Stimulated activated CD8-positive, alpha-beta memory T cell treated with anti-CD3 and anti-CD28 coated beads, Interleukin-15, amount 100 ng/mL, for 24 hours (primary cell): ENCODE results near the gene TMEM178B.

Experiments used
- DNase-seq: peaks from one replicate; pipeline ENCODE4 v3.0.0-alpha.2; 2020; ENCODE audit warnings: low read depth

Gene TMEM178B

DNA sequence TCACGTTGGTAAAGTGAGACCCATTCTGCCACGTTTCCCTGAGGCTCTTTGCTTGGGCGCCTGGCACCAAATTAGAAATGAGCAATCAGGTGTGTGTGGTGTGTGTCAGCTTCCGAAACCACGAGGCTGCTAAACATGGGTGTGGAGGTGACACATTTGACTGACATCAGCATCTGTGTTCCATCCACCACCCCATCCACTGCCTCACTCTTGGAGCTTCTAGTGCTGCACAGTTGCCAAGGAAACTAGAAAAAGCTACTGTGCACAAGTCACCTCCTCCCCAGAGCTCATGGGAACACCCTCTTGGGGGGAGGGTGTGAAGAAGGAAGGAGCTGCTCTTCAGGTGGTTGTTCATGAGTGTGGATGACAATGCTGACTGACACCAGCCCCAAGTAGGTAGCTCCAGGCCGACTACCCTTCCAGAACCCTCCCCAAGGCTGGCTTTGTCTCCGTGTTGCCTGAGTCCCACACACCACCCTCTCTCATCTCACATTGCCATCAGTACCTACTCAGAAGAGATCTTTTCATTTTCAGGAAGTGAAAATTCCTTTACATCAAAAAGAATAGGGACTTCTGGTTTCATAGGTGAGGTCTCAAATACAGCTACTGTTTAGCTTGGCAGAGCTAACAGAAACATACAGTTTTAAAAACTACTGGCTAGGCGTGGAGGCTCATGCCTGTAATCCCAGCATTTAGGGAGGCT lies 152.2 kb downstream of the TMEM178B start:
- DNase-seq, result no peak

- no peak for DNase-seq
These were observed 153.6 kb downstream of the TMEM178B start for GRCh38 chr7:141227454-141227853.

- no peak for DNase-seq
These were observed 154.6 kb downstream of the TMEM178B start for GRCh38 chr7:141228482-141228881.

DNA sequence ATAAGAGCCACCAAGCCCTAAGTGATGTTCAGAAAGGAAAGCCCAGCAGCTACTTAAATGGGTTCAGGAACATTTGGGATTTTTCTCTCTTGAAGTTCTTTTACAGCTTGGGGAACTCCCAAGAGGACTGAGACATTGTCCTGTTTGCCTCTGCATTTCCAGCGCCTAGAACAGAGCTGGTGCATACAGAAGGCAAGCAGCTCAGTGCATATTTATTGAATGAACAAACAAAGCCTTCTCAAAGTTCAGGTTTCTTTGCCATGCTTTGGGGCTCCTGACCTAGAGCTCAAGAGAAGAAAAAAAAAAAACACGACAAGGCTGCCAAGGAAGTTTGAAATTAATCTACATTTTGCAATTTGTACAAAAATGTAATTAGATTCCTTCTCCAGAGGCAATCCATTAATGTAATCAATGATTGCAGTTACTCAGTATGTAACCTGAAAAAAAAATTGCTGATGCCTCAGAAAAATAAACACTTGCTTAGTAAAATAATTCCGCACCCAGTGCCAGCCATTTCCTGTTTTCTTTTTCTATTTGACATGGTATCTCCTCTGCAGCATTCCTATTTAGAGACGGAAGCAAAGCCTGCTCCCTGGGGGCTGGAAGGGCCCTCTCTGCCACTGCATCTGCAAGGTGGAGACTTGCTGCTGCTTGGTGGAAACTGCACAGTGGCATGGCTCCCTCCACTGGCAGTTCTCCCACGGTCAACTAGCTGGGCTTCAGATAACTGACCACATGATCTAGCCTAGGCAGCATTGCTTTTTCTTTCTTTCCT lies 157.3 kb downstream of the TMEM178B start:
- DNase-seq, result no peak

DNA sequence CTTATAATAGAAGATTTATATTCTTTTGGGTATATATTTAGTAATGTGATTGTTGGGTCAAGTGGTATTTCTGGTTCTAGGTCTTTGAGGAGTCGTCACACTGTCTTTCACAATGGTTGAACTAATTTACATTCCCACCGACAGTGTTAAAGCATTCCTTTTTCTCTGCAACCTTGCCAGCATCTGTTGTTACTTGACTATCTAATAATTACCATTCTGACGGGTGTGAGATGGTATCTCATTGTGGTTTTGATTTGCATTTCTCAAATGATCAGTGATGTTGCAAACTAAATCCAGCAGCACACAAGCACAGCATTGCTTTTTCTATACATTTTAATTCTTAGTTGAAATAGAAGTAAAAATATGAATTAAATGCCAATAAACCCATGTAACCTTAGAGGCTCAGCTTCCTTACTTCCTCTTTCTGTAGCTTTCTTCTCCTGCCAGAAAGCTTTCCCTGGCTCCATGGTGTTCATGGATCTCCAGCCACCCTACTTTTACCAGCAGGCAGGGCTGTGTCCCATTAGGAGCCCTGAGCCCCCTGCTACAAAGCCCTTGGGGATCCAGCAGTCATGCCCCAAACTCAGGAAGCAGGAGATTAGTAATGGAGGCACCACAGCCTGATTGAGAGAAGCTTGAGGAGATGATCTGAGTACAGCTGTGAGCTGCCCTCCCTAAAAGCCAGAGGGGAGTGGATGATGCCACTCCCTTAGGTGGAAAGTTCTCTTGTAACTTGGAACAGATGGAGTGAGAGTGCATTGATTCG lies 158.6 kb downstream of the TMEM178B start:
- no peak for DNase-seq

- DNase-seq, result no peak
These were observed 160.7 kb downstream of the TMEM178B start for GRCh38 chr7:141234335-141235105.

- no peak for DNase-seq
These were observed 161.8 kb downstream of the TMEM178B start for GRCh38 chr7:141235656-141236055.

- no peak for DNase-seq
These were observed 164.9 kb downstream of the TMEM178B start for GRCh38 chr7:141238596-141239243.

DNA sequence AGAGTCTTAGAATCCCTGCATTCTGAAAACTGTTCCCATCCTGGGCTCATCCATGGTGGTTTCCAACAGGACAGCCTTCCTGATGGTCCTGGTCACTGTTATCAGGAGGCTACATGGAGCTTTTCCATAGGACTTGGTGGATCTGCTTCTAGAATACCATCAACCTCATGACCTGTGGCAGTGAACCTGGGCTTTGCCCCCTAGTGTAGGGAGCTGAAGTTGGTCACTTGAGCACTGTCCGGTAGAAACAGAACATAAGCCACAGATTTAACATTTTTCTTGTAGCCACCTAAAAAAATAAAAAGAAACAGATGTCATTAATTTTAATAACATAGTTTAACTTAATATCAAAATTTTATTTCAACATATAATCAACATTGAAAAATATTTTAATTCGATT lies 165.8 kb downstream of the TMEM178B start:
- DNase-seq, result no peak

- no peak for DNase-seq
These were observed 168.7 kb downstream of the TMEM178B start for GRCh38 chr7:141242568-141242967.

DNA sequence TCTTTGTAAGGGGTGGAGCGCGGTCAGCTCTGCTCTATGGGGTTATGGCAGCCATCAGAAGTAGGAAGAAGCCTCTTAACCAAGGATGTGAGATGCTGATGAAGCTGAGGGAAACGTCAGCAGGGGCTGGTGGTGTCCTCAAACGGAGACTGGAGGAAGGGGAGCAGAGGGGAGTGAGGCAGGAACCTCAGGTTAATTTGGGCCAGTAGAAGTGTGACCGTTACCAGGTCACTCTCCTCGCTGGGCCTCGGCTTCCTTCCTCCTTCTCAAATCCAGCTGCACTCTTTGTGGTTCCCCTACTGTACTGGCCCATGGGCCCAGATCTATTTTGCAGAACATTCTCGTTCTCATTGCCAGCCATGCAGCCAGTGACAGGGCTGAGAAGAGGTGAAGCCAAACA lies 169.5 kb downstream of the TMEM178B start:
- no peak for DNase-seq

GRCh38 chr7:141244435-141244834 lies 170.6 kb downstream of the TMEM178B start:
- no peak for DNase-seq

DNA sequence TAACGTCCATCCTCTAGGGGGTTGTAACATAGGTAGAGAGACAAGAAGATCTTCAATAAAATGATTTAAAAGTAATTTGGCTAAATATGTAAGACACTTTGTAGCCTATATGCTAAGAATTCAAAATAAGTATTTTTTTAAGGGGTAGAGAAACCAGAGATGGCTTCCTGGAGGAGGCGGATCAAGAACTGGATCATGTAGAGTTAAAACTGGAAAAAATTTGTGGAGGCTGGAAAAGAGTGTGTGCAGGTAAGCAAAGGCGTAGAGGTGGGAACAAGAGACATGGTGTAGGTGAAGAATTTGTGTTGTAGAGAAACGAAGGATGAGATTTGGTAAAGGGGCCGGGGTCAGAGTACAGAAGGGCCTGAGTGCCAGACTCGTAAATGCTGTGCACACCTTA lies 172.6 kb downstream of the TMEM178B start:
- DNase-seq, result no peak

DNA sequence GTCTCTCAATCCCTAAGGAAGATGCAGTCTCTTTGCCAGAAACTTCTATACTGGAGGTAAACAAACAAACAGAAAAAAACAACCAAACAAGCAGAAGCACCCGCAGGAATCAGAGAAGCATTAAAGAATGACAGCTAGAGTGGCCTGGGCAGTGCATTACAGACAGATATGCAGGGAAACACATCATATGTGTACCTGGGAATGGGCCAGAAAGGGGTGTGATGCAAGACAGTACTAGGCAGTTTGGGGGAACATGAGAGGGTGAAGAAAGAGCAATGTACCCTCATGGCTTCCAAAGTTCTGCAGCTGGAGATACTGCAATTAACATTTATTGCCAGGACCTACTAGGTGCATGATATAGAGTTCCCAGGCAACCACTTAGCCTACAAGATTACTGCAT lies 177.3 kb downstream of the TMEM178B start:
- no peak for DNase-seq

GRCh38 chr7:141251957-141252356 lies 178.1 kb downstream of the TMEM178B start:
- DNase-seq, result no peak

GRCh38 chr7:141257597-141257996 lies 183.7 kb downstream of the TMEM178B start:
- DNase-seq, result no peak

DNA sequence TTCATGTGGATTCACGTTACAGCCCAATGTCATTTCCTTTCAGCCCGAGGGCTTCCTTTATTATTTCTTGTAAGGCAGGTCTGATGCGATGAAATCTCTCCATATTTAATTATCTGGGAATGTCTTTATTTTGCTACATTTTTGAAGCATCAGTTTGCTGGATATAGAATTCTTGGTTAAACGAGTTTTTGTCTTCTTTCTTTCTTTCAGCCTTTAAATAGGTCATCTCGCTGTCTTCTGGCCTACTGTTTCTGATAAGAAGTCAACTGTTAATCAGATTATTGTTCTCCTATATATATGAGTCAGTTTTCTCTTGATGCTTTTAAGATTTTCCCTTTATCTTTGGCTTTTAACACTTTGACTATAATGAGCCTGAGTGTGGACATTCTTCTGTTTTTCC lies 184.7 kb downstream of the TMEM178B start:
- no peak for DNase-seq

DNA sequence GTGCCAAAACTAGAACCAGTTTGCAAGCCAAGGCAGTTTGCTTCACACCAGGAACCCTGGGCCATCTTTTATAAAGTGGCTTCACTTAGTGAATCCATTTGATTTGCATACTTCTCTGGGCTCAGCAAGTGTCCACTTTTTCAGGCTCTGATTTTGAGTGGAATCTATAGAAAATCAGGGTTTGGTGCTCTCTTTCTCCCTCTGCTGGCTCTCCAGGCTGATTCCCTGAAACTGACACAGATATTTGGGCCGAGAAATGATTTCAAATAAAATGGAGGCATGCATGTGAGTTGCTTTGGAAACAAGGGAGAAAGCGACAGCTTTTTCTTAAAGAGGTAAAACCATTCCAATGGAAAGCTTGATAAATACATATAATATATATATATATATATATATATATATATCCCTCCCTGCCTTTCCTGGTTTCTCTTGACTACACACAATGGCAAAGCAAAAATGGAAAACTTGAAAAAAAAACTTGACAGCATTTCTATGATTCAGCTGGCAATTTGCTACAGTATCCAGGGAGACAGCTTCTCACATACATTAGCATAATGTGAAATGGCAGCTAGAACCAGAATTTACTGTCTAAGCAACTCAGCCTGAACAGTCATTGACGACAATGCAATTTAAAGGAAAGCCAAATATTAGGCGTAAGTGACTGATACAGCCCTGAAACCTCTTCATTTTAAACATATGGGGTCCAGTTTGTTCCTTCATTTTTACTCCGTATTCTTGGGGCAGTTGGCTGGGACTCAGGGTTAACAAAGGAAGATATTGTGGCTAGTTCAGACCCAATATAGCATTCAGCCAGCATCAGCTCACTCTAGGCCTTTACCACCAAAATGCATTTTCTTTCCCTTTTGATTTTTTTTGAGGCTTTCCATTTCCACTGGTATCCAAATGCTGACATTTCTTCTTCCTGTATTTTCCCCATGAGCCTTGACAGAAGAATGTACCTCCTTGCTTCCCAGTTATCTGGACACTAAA lies 188.5 kb downstream of the TMEM178B start:
- no peak for DNase-seq

DNA sequence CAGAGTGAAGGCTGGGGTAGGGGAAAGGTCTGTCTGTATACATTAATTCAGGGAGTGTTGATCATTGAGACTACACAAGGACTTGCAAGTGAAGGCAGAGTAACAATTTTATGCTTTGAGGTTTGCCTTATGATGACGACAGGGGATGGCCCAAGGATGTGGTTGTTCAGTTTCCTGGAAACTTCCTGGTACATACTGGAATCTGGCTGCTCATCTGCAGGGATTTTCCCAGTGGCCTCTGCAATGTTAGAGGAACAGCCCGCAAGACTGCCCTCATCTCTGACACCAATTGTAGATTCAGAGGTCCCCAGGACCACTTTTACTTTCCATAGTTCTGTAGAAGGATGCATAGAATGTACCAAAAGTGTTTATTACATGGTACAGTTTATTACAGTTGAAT lies 189.6 kb downstream of the TMEM178B start:
- no peak for DNase-seq

DNA sequence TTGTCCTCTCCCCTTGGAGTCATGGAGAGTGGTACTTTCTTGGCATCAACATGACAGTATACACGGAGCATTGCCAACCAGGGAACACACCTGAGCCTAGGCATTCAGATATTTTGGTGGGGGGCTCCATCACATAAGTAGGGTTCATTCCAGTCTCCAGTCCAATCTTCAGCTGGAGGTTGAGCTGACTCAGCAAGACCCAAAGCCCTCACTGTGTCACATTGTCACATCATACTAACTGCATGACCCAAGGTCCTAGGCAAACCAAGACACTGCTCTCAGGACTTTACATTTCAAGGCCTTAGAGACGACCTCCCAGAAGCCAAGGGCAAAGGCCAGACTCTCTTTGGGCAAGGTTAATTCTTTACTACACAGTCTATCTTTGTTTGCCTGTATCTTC lies 190.1 kb downstream of the TMEM178B start:
- no peak for DNase-seq
